Measurements from ENCODE around the gene COL27A1. TPM values are rescaled to one million over a fixed set of nuclear protein-coding genes. Genes with fewer than 3 reads are reported as not detected.

The COL27A1 gene
- total and polyA plus RNA-seq, 9 of the 15 experiments (the other 6 are each of a cell fraction or from before 2014, with no cell fraction given) = 0.07 TPM; not detected in 8

GRCh38 chr9:114206221-114206789 lies 51.0 kb downstream of the COL27A1 start:
- Histone ChIP-seq H3K27me3 (ENCODE audit: control insufficient read depth in 2 of 2, insufficient read depth in 2 of 2, low read length in 2 of 2) (peaks cover 10 to 51% of the 10 kb centered on the region in 2 experiments; a peak in 3 of 5 replicates), H4K20me1 (replicated peaks; ENCODE audit: control insufficient read depth, insufficient read depth, low read length) (peaks cover 5% of the 10 kb centered on the region; the same call in 1 of the 2 replicates), H3K4me2 (ENCODE audit: insufficient read depth, low read length) (no peak overlapping the region), H3K4me3 (no peak overlapping the region), H3K79me2 (ENCODE audit: control insufficient read depth, insufficient read depth, low read length) (no peaks in the 10 kb centered on the region), H3K9me1 (ENCODE audit: control insufficient read depth, insufficient read depth, low read length) (no peaks in the 10 kb centered on the region), H3K36me3 (ENCODE audit: control insufficient read depth, insufficient read depth, low read length) (no peaks in the 10 kb centered on the region), H3K4me1 (replicated peaks in 1 of 2; ENCODE audit: control insufficient read depth in 2 of 2, insufficient read depth in 2 of 2, low read length in 2 of 2) (no peaks in the 10 kb centered on the region), H3K9me3 (replicated peaks; ENCODE audit: control insufficient read depth, insufficient read depth, low read depth, low read length) (no peaks in the 10 kb centered on the region), H3K9ac (ENCODE audit: insufficient read depth in 1 of 2, low read depth in 2 of 2, low read length in 2 of 2) (no peak overlapping the region), H3K27ac (ENCODE audit: extremely low read depth, low read depth, low read length) (no peak overlapping the region), H2AFZ (ENCODE audit: low read depth, low read length) (no peak overlapping the region)
- ChIA-PET CTCF (ENCODE audit: low intra/inter-chr PET ratio) (no interaction called here), POLR2A (interaction anchor here (0.7 kb wide), 1 partner anchor 19 kb away, joined by 3 read pairs; no protein-coding TSS in a partner anchor)
- DNase-seq (ENCODE audit: extremely low read depth in 1 of 4, low spot score in 3 of 4) (no peak), ATAC-seq (no peak), FAIRE-seq (no peak)
- in situ Hi-C loops (cut with MboI) (no loop called here), intact Hi-C loops (cut with micrococcal nuclease) (no loop called here)
- no TSS peak for BruUV-seq (replicated peaks)
- 0% methylated on average over 5 of the region's 5 CpGs for WGBS (ENCODE audit: insufficient coverage, low coverage, missing lambda C conversion rate)
- TF ChIP-seq, protein P1, sequence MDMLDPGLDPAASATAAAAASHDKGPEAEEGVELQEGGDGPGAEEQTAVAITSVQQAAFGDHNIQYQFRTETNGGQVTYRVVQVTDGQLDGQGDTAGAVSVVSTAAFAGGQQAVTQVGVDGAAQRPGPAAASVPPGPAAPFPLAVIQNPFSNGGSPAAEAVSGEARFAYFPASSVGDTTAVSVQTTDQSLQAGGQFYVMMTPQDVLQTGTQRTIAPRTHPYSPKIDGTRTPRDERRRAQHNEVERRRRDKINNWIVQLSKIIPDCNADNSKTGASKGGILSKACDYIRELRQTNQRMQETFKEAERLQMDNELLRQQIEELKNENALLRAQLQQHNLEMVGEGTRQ (CRISPR knock-in tag; IDR thresholded peaks at IDR 0.05) = no peak
- TF ChIP-seq ZNF140 (CRISPR knock-in tag; IDR thresholded peaks at IDR 0.05) (no peak), ARID2 (IDR thresholded peaks at IDR 0.05) (no peak), NEUROD1 (IDR thresholded peaks at IDR 0.05; ENCODE audit: borderline replicate concordance, low read depth, low read length, partially characterized antibody) (no peak), ZNF431 (CRISPR knock-in tag; IDR thresholded peaks at IDR 0.05) (no peak), PHTF2 (CRISPR knock-in tag; IDR thresholded peaks at IDR 0.05) (no peak), CREB3L1 (IDR thresholded peaks at IDR 0.05; ENCODE audit: borderline replicate concordance, low read depth) (no peak), CHD2 (IDR thresholded peaks at IDR 0.05; ENCODE audit: low read depth, low read length) (no peak), ZFP91 (CRISPR knock-in tag; IDR thresholded peaks at IDR 0.05) (no peak), HIVEP1 (CRISPR knock-in tag; IDR thresholded peaks at IDR 0.05) (no peak)
- TF ChIP-seq, protein P2, sequence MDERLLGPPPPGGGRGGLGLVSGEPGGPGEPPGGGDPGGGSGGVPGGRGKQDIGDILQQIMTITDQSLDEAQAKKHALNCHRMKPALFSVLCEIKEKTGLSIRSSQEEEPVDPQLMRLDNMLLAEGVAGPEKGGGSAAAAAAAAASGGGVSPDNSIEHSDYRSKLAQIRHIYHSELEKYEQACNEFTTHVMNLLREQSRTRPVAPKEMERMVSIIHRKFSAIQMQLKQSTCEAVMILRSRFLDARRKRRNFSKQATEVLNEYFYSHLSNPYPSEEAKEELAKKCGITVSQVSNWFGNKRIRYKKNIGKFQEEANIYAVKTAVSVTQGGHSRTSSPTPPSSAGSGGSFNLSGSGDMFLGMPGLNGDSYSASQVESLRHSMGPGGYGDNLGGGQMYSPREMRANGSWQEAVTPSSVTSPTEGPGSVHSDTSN (CRISPR knock-in tag; IDR thresholded peaks at IDR 0.05; ENCODE audit: low read depth) = no peak
- TF ChIP-seq, protein P2 (tag; conservative IDR thresholded peaks at IDR 0.05; ENCODE audit: low read depth) = no peak

Data from K562 (cell line).